ENCODE data around the gene OSTM1.

Gene OSTM1

GRCh38 chr6:108068182-108068581, 6.4 kb downstream of the OSTM1 start:
- Histone ChIP-seq H3K9ac (ENCODE audit: low read depth, low read length) (no peak overlapping the region), H3K9me3 (ENCODE audit: insufficient read depth, low read depth, low read length) (no peaks in the 10 kb centered on the region), H3K36me3 (ENCODE audit: insufficient read depth, low read length) (peaks cover 11% of the 10 kb centered on the region), H3K4me3 (ENCODE audit: low read length) (no peak overlapping the region), H3K27ac (ENCODE audit: low read depth, low read length) (no peak overlapping the region), H3K27me3 (ENCODE audit: insufficient read depth, low read length) (no peaks in the 10 kb centered on the region), H3K4me1 (ENCODE audit: insufficient read depth, low read length) (0 out of 2 replicates have a peak, but pooled peaks cover 8% of the 10 kb centered on the region)
- WGBS = 94% methylated on average over 3 of the region's 3 CpGs

DNA sequence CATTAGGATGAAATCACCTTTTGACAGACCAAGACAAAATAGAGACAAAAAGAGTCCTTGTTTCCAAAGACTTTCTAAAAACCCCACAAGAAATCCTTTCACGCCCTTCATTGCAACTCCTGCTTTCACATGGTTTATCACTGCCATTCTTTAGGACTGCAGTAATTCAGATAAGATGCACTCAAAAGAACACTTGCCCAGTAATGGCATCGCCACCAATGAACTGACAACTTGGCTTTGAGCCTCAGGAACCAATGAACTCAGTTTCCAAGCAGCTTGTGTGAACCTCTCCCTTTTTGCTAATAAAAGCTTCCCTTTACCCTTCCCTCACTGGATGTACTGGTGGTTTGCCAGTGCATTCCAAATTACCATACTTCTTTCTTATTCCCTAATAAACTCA, 21.8 kb downstream of the OSTM1 start:
- WGBS = 92% methylated on average over 2 of the region's 2 CpGs

GRCh38 chr6:108051481-108051880, 23.1 kb downstream of the OSTM1 start:
- H3K27me3 ChIP-seq (ENCODE audit: insufficient read depth, low read length) = no peaks in the 10 kb centered on the region
- H3K27ac ChIP-seq (ENCODE audit: low read depth, low read length) = no peak overlapping the region
- no peaks in the 10 kb centered on the region for H3K4me1 ChIP-seq (ENCODE audit: insufficient read depth, low read length)
- peaks cover 15% of the 10 kb centered on the region; the same call in 1 of the 2 replicates for H3K36me3 ChIP-seq (ENCODE audit: insufficient read depth, low read length)
- no peaks in the 10 kb centered on the region for H3K9me3 ChIP-seq (ENCODE audit: insufficient read depth, low read depth, low read length)
- no peak overlapping the region for H3K4me3 ChIP-seq (ENCODE audit: low read length)
- no peak overlapping the region for H3K9ac ChIP-seq (ENCODE audit: low read depth, low read length)

More for the DNA sequence above, 21.8 kb downstream of the OSTM1 start:
- Histone ChIP-seq H3K27ac (ENCODE audit: low read depth, low read length) (no peak overlapping the region), H3K9ac (ENCODE audit: low read depth, low read length) (no peak overlapping the region), H3K4me3 (ENCODE audit: low read length) (no peak overlapping the region), H3K9me3 (ENCODE audit: insufficient read depth, low read depth, low read length) (no peaks in the 10 kb centered on the region), H3K4me1 (ENCODE audit: insufficient read depth, low read length) (no peaks in the 10 kb centered on the region), H3K36me3 (ENCODE audit: insufficient read depth, low read length) (peaks cover 8% of the 10 kb centered on the region; the same call in 1 of the 2 replicates), H3K27me3 (ENCODE audit: insufficient read depth, low read length) (no peaks in the 10 kb centered on the region)

DNA sequence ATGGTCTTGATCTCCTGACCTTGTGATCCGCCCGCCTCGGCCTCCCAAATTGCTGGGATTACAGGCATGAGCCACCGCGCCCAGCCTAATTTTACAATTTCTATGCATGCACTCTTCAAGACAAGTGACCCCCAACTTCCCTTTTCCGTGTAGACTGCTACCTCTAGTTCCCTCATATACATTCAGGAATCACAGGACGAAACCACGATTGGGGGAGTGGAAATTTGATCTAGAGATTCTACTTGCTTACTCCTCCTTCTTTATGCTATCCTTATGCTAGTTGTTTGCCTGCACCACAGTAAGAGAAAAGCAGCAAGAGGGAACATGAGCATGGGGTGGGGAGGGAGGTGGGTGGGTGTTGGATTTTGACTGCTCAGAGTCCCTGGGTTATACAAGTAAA, 34.9 kb downstream of the OSTM1 start:
- Histone ChIP-seq H3K4me1 (ENCODE audit: insufficient read depth, low read length) (no peaks in the 10 kb centered on the region), H3K9me3 (ENCODE audit: insufficient read depth, low read depth, low read length) (no peaks in the 10 kb centered on the region), H3K36me3 (ENCODE audit: insufficient read depth, low read length) (peaks cover 40% of the 10 kb centered on the region), H3K27me3 (ENCODE audit: insufficient read depth, low read length) (no peaks in the 10 kb centered on the region), H3K4me3 (ENCODE audit: low read length) (no peak overlapping the region), H3K27ac (ENCODE audit: low read depth, low read length) (no peak overlapping the region), H3K9ac (ENCODE audit: low read depth, low read length) (no peak overlapping the region)
- 96% methylated on average over 7 of the region's 8 CpGs for WGBS

DNA sequence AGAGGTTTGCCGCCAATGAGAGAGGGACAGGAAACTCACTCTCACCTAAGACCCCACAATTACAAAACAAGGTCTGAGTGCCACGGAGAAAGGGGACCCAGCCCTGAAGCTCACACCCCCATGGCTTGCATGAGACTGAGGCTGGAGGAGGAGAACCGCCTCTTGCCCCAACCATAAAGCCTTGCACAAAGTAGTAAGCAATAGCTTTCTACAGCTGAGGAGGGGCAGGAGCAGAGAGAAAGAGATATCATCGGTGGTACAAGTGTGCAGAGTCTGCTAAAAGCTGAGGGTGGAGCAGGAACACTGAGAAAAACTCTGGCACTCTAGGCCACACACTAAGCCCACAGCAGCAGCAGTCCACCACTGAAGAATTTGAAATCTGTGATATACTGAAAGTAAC, 37.7 kb downstream of the OSTM1 start:
- Histone ChIP-seq H3K36me3 (ENCODE audit: insufficient read depth, low read length) (peaks cover 24% of the 10 kb centered on the region), H3K27me3 (ENCODE audit: insufficient read depth, low read length) (no peaks in the 10 kb centered on the region), H3K9ac (ENCODE audit: low read depth, low read length) (no peak overlapping the region), H3K9me3 (ENCODE audit: insufficient read depth, low read depth, low read length) (no peaks in the 10 kb centered on the region), H3K27ac (ENCODE audit: low read depth, low read length) (no peak overlapping the region), H3K4me3 (ENCODE audit: low read length) (no peak overlapping the region), H3K4me1 (ENCODE audit: insufficient read depth, low read length) (no peaks in the 10 kb centered on the region)
- 88% methylated on average over 4 of the region's 4 CpGs for WGBS

DNA sequence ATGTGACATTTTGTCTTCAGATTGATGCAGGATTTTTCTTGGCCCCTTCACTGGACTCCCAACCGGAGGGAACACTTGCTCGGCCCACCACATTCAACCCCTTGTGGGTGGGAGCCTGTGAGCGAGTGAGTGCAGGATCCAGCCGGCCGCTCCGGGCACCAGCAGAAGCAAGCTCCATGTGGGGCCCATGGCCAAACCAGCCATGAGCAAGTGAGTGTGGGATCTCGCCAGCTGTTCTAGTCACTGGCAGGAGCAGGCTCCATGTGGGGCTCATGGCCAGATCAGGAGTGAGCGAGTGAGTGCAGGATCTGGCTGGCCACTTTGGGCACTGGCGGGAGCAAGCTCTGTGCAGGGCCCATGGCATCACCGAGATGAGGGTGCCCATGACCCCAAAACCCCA, 42.6 kb downstream of the OSTM1 start:
- no peak overlapping the region for H3K27ac ChIP-seq (ENCODE audit: low read depth, low read length)
- H3K4me1 ChIP-seq (ENCODE audit: insufficient read depth, low read length) = no peaks in the 10 kb centered on the region
- no peaks in the 10 kb centered on the region for H3K9me3 ChIP-seq (ENCODE audit: insufficient read depth, low read depth, low read length)
- H3K9ac ChIP-seq (ENCODE audit: low read depth, low read length) = no peak overlapping the region
- no peaks in the 10 kb centered on the region for H3K36me3 ChIP-seq (ENCODE audit: insufficient read depth, low read length)
- no peaks in the 10 kb centered on the region; the same call in 1 of the 2 replicates for H3K27me3 ChIP-seq (ENCODE audit: insufficient read depth, low read length)
- WGBS = 96% methylated on average over 10 of the region's 10 CpGs
- H3K4me3 ChIP-seq (ENCODE audit: low read length) = no peak overlapping the region

DNA sequence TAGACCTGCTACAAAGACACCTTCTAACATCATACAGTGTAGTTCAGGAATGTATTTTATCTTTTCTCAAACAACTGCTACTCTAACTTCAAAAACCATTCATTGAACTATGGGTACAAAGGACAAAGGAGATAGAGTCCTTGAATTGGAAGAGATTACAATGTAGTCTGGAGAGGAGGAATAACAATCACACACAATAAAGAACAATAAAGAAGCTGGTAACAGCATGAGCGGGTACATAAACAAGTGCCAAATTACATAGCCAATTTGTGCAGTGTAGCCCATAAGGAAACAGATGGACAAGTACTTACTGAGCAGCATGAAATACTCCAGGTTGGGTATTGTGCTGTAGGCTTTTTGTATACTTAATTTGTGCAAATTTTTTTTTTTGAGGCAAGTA, 44.3 kb downstream of the OSTM1 start:
- Histone ChIP-seq H3K9ac (ENCODE audit: low read depth, low read length) (no peak overlapping the region), H3K4me3 (ENCODE audit: low read length) (no peak overlapping the region), H3K36me3 (ENCODE audit: insufficient read depth, low read length) (no peaks in the 10 kb centered on the region), H3K27me3 (ENCODE audit: insufficient read depth, low read length) (no peaks in the 10 kb centered on the region; the same call in 1 of the 2 replicates), H3K9me3 (ENCODE audit: insufficient read depth, low read depth, low read length) (no peaks in the 10 kb centered on the region), H3K27ac (ENCODE audit: low read depth, low read length) (no peak overlapping the region), H3K4me1 (ENCODE audit: insufficient read depth, low read length) (no peaks in the 10 kb centered on the region)
- 100% methylated on average over 1 of the region's 1 CpG for WGBS

- Histone ChIP-seq H3K4me3 (ENCODE audit: low read length) (no peak overlapping the region), H3K9ac (ENCODE audit: low read depth, low read length) (no peak overlapping the region), H3K27ac (ENCODE audit: low read depth, low read length) (no peak overlapping the region), H3K4me1 (ENCODE audit: insufficient read depth, low read length) (no peaks in the 10 kb centered on the region), H3K9me3 (ENCODE audit: insufficient read depth, low read depth, low read length) (no peaks in the 10 kb centered on the region), H3K27me3 (ENCODE audit: insufficient read depth, low read length) (no peaks in the 10 kb centered on the region; the same call in 1 of the 2 replicates), H3K36me3 (ENCODE audit: insufficient read depth, low read length) (no peaks in the 10 kb centered on the region)
- 91% methylated on average over 6 of the region's 6 CpGs for WGBS
Measured at GRCh38 chr6:108029226-108029921, 45.2 kb downstream of the OSTM1 start.

DNA sequence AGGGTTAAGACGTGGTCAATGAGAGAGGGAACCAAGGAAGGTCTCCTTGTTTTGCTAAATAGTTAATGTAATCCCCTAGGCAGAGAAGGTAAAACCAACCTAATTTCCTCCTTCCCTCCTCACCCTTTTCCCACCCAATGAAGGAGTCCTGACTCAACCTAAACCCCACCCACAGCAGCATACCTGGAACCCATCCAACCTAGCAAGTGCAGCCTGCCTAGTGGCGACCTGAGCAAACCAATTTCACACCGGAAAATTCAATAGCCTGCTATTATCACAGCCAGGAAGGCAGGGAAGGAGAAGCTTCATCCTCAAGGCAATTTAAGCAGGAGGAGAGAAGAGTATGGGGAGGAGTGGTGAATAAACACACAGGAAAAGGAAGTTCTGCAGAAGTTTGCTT, 46.9 kb downstream of the OSTM1 start:
- 79% methylated on average over 2 of the region's 3 CpGs for WGBS
- no peak overlapping the region for H3K4me3 ChIP-seq (ENCODE audit: low read length)
- no peak overlapping the region for H3K9ac ChIP-seq (ENCODE audit: low read depth, low read length)
- H3K27ac ChIP-seq (ENCODE audit: low read depth, low read length) = no peak overlapping the region
- H3K9me3 ChIP-seq (ENCODE audit: insufficient read depth, low read depth, low read length) = no peaks in the 10 kb centered on the region
- no peaks in the 10 kb centered on the region; the same call in 1 of the 2 replicates for H3K27me3 ChIP-seq (ENCODE audit: insufficient read depth, low read length)
- no peaks in the 10 kb centered on the region for H3K4me1 ChIP-seq (ENCODE audit: insufficient read depth, low read length)
- H3K36me3 ChIP-seq (ENCODE audit: insufficient read depth, low read length) = no peaks in the 10 kb centered on the region

GRCh38 chr6:108027056-108027455, 47.5 kb downstream of the OSTM1 start:
- Histone ChIP-seq H3K9ac (ENCODE audit: low read depth, low read length) (no peak overlapping the region), H3K36me3 (ENCODE audit: insufficient read depth, low read length) (no peaks in the 10 kb centered on the region), H3K9me3 (ENCODE audit: insufficient read depth, low read depth, low read length) (no peaks in the 10 kb centered on the region), H3K4me3 (ENCODE audit: low read length) (no peak overlapping the region), H3K27ac (ENCODE audit: low read depth, low read length) (no peak overlapping the region), H3K27me3 (ENCODE audit: insufficient read depth, low read length) (no peaks in the 10 kb centered on the region; the same call in 1 of the 2 replicates), H3K4me1 (ENCODE audit: insufficient read depth, low read length) (no peaks in the 10 kb centered on the region)
- 99% methylated on average over 3 of the region's 3 CpGs for WGBS

GRCh38 chr6:108024427-108025073, 50.0 kb downstream of the OSTM1 start:
- no peaks in the 10 kb centered on the region for H3K36me3 ChIP-seq (ENCODE audit: insufficient read depth, low read length)
- H3K4me1 ChIP-seq (ENCODE audit: insufficient read depth, low read length) = no peaks in the 10 kb centered on the region
- WGBS = 95% methylated on average over 6 of the region's 6 CpGs
- H3K9me3 ChIP-seq (ENCODE audit: insufficient read depth, low read depth, low read length) = no peaks in the 10 kb centered on the region
- H3K27ac ChIP-seq (ENCODE audit: low read depth, low read length) = no peak overlapping the region
- no peak overlapping the region for H3K9ac ChIP-seq (ENCODE audit: low read depth, low read length)
- no peak overlapping the region for H3K4me3 ChIP-seq (ENCODE audit: low read length)
- H3K27me3 ChIP-seq (ENCODE audit: insufficient read depth, low read length) = no peaks in the 10 kb centered on the region
